C4-2B (cell line): ENCODE data around the gene VPS13C.
"Not testable (repeated sequence)": the region's sequence is repeated elsewhere in the genome, so short reads cannot be mapped to it uniquely, and the experiment has no call there.

Experiments
- H3K27ac ChIP-seq: fragments of 450-650 bp; 2 replicates; pipeline ENCODE4 v1.5.1; 2017
- ZFX ChIP-seq: fragments of 450-650 bp; IDR thresholded peaks from 2 replicates; pipeline ENCODE4 v1.6.1; 2017
- TF ChIP-seq, protein P1 (sequence below): fragments of 450-650 bp; conservative IDR thresholded peaks from 2 replicates; pipeline ENCODE4 v1.5.1; 2017; ENCODE audit warnings: mild to moderate bottlenecking

VPS13C gene

DNA sequence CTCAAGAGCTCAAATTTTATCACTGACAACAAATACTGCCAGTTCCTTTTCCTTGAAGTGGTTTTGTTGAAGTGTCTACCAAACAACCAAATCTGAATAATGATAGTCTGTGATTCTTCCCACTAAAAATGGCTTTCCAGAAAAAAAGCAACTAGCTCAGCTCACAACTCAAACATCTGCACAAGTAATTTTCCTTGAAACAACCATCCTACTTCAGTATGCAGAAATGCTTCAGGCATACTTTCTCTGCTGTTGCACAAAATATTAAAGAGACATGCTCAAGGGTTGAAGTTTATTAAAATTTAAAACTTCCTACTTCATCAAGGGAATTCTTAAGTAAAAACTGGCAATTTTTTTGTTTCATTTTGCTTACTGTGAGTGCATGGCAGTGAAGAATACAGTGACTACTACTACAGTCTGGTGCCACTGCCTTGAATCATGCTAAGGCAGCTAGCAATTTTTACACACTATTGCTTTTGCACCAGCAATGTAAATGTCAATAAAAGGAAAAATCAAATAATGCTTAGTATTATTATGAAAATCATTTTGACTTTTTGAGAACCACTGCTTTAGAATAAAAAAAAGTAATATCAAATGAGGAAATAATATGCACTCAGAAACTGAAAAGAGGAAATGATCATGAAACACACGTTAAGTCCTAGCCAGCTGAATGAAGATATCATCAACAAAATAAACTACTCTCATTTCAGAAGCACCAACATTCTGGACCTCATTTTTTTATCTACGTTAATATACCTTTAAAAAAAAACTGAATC lies 33.6 kb downstream of the VPS13C start:
- TF ChIP-seq, protein P1, sequence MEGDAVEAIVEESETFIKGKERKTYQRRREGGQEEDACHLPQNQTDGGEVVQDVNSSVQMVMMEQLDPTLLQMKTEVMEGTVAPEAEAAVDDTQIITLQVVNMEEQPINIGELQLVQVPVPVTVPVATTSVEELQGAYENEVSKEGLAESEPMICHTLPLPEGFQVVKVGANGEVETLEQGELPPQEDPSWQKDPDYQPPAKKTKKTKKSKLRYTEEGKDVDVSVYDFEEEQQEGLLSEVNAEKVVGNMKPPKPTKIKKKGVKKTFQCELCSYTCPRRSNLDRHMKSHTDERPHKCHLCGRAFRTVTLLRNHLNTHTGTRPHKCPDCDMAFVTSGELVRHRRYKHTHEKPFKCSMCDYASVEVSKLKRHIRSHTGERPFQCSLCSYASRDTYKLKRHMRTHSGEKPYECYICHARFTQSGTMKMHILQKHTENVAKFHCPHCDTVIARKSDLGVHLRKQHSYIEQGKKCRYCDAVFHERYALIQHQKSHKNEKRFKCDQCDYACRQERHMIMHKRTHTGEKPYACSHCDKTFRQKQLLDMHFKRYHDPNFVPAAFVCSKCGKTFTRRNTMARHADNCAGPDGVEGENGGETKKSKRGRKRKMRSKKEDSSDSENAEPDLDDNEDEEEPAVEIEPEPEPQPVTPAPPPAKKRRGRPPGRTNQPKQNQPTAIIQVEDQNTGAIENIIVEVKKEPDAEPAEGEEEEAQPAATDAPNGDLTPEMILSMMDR = no peak
- no peak for TF ChIP-seq ZFX
- H3K27ac ChIP-seq = no peak overlapping the region

DNA sequence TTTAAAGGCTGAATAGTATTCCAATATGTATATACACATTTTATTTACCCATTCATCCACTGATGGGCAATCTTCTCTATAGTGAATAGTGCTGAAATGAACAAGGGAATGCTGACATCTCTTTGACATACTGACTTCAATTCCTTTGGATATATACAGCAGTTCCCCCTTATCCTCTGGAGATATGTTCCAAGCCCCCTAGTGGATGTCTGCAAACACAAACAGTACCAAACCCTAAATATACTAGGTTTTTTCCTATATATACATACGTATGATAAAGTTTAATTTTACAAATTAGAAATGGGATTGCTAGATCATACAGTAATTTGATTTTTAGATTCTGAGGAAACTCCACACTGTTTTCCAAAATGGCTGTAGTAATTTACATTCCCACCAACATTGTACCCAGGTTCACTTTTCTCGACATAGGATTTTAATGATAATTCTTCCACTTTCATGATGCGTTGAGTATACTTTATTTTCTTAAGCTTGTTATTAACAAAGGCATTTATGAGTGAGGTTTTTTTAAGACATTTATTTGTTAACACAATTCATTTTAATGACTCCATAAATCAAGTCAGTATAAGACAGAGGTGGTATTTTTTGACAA lies 38.2 kb downstream of the VPS13C start:
- H3K27ac ChIP-seq = no peak overlapping the region
- no peak for TF ChIP-seq ZFX
- TF ChIP-seq, protein P1 = peak; percentile 64

DNA sequence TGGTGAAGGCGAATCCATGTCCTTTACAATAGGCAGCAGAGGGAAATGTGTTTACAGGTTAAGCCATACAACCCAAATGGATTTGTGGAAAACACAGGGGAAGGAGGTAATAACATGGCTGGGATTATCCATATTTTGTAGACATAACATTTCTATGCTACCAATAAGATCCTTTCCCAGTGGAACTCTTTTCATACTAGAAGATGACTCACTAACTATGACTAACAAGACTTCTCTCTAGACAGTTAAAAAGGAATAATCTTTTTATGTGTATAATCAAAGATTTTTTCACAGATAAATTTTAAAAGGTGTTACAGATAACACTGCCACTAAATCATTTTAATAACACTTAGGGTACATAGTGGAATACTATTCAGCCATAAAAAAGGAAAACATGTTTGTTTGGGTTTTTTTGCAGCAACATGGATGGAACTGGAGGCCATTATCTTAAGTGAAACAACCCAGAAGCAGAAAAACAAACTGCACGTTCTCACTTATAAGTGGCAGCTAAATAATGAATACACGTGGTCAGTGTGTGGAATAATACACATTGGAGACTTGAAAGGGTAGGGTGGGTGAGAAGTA lies 39.6 kb downstream of the VPS13C start:
- no peak overlapping the region for H3K27ac ChIP-seq
- no peak for TF ChIP-seq ZFX

DNA sequence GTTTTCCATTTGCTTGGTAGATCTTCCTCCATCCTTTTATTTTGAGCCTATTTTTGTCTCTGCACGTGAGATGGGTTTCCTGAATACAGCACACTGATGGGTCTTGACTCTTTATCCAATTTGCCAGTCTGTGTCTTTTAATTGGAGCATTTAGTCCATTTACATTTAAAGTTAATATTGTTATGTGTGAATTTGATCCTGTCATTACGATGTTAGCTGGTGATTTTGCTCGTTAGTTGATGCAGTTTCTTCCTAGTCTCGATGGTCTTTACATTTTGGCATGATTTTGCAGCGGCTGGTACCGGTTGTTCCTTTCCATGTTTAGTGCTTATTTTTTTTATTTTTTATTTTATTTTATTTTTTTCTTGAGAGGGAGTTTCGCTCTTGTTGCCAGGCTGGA lies 54.9 kb downstream of the VPS13C start:
- H3K27ac ChIP-seq = not testable (repeated sequence)

DNA sequence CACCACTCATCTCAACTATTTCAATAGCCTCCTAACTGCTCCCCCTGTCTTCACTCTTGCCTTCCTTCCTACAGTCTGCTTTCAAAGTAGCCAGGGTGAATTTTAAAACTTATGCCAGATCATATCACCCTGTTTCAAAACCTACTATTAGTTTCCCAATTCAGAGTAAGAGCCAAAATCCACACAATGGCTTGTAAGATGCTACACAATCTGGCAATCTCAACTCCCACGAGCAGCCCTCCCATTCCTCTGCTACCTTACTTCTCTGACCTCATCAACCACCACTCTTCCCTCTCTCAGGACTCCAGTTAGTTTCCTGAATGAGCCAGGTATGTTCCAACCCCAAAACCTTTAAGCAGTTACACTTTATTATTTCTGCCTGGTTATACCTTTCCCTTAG lies 62.5 kb downstream of the VPS13C start:
- TF ChIP-seq, protein P1 = no peak
- no peak for TF ChIP-seq ZFX
- no peak overlapping the region for H3K27ac ChIP-seq

DNA sequence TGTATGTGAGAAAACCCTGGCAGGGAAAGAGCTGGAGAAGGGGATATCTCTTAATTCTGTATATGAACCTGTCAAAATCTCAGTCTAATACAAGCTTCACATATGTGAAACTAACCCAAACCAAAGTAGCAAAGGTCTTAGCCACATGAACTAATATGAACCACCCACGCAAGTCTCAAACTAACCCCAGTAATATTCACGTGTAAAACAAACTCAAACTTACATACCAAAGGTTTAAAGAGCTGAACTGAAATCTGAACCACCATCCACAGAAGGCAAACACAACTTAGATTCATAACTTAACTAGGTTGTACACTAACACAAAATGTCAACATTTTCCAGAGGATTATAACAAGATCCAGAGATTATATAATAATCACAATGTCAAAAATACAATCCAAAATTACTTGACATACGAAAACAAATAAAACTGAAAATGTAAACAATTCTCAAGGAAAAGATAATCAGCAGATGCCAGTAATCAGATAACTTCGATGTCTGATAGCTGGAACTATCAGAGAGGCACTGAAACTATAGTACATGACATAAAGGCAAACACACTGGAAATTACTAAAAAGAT lies 64.1 kb downstream of the VPS13C start:
- H3K27ac ChIP-seq = no peak overlapping the region
- TF ChIP-seq ZFX = no peak
- TF ChIP-seq, protein P1 = no peak

DNA sequence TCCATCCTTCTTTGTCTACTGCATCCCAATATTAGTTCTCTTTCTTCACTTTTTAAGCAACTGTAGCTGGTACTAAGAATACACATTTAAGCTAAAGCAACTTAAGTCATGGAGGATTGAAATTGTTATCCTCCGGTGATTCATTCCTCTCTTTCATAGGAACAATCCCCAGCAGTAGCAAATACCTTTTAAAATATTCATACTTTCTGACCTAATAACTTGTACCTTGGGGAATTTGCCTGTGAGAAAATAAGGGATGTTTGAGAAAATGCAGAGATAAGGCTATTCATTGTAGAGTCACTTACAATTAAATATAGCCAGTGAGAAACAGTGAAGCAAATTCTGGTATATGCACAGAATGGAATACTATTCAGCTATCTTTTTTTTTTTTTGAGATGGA lies 66.0 kb downstream of the VPS13C start:
- TF ChIP-seq, protein P1 = no peak
- no peak for TF ChIP-seq ZFX
- no peak overlapping the region for H3K27ac ChIP-seq

DNA sequence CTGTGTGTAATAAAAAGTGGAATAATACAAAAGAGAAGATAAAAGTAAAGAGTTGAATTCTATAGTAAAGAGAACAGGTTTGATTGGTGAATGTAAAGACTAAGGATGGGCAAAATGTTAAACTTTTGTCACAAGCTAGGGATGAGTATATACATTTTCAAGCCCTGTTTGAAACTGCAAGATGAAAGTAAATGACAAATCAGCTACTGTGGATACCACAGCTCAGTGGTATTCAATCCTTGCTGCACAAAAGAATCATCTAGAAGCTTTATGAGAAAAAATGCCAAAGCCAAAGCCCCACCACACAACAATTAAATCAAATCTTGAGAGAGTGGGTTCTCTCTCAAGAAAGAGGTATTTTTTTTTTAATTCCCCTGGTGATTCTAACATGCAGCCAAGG lies 67.7 kb downstream of the VPS13C start:
- H3K27ac ChIP-seq = no peak overlapping the region
- TF ChIP-seq, protein P1 = no peak
- no peak for TF ChIP-seq ZFX
